PC-3 (cell line): ENCODE measurements around the gene ZKSCAN4. TPM values are rescaled to one million over a fixed set of nuclear protein-coding genes. Genes with fewer than 3 reads are reported as not detected.

Experiments
- ATAC-seq: fragments of 200-7000 bp; cut with Tn5 transposase; 2 replicates; pipeline ENCODE4 v1.9.1; 2020; ENCODE audit warnings: mild to moderate bottlenecking, moderate library complexity
- BruUV-seq: library from RNA; stranded (reverse); fragments of 400-500 nt; replicated peaks from 2 replicates; lab custom pipeline; 2021; lab: Mats Ljungman, UMichigan
- CTCF ChIA-PET: fragments of 300-600 bp; sonication (Branson Sonifier 250); formaldehyde crosslinking; loops from one replicate; lab custom pipeline; 2022; ENCODE audit warnings: antibody characterized with exemption; lab: Charles Lee
- POLR2A ChIA-PET: fragments of 300-600 bp; sonication (Branson Sonifier 250); formaldehyde crosslinking; loops from one replicate; lab custom pipeline; 2022; ENCODE audit warnings: antibody characterized with exemption; ENCODE audit not compliant: unreplicated experiment; lab: Charles Lee
- DNase-seq: peaks from one replicate; pipeline ENCODE4 v3.0.0-alpha.2; 2015
- H2AFZ ChIP-seq: fragments of 300-600 bp; sonication (generic); 2 replicates; pipeline ENCODE4 v1.6.0; 2016; ENCODE audit warnings: antibody characterized with exemption, low read length
- H3F3A ChIP-seq: fragments of 300-600 bp; sonication (generic); one replicate; pipeline ENCODE4 v1.6.0; 2017; ENCODE audit warnings: antibody characterized with exemption, low read length, control low read depth, mild to moderate bottlenecking; ENCODE audit not compliant: unreplicated experiment
- H3K27ac ChIP-seq: fragments of 300-600 bp; sonication (generic); 2 replicates; pipeline ENCODE4 v1.5.1; 2016; ENCODE audit warnings: mild to moderate bottlenecking, low read length
- H3K27me3 ChIP-seq: fragments of 300-600 bp; sonication (generic); 2 replicates; pipeline ENCODE4 v1.6.1; 2016; ENCODE audit warnings: low read length, mixed read lengths
- H3K36me3 ChIP-seq: fragments of 300-600 bp; sonication (generic); 2 replicates; pipeline ENCODE4 v1.6.1; 2016; ENCODE audit warnings: low read depth, mixed run types, low read length, mixed read lengths
- H3K4me1 ChIP-seq: fragments of 300-600 bp; sonication (generic); 2 replicates; pipeline ENCODE4 v1.5.1; 2016; ENCODE audit warnings: low read length; ENCODE audit not compliant: insufficient read depth
- H3K4me2 ChIP-seq: fragments of 300-600 bp; sonication (generic); 2 replicates; pipeline ENCODE4 v1.6.0; 2016; ENCODE audit warnings: low read length
- H3K4me3 ChIP-seq: fragments of 300-600 bp; sonication (generic); 2 replicates; pipeline ENCODE4 v1.5.1; 2016; ENCODE audit warnings: mild to moderate bottlenecking, low read length, mixed read lengths
- H3K79me2 ChIP-seq: fragments of 300-600 bp; sonication (generic); 2 replicates; pipeline ENCODE4 v1.6.1; 2017; ENCODE audit warnings: low read length, mixed read lengths
- H3K9ac ChIP-seq: fragments of 300-600 bp; sonication (generic); 2 replicates; pipeline ENCODE4 v1.6.0; 2016; ENCODE audit warnings: mild to moderate bottlenecking, low read length
- H3K9me2 ChIP-seq: fragments of 300-600 bp; sonication (generic); replicated peaks from 2 replicates; pipeline ENCODE4 v1.6.1; 2016; ENCODE audit warnings: mixed run types, low read length, mixed read lengths
- H3K9me3 ChIP-seq: fragments of 300-600 bp; sonication (generic); 2 replicates; pipeline ENCODE4 v1.6.1; 2016; ENCODE audit warnings: low read length, mixed read lengths
- H4K20me1 ChIP-seq: fragments of 300-600 bp; sonication (generic); 2 replicates; pipeline ENCODE4 v1.6.1; 2016; ENCODE audit warnings: low read length, mixed read lengths
- EZH2 ChIP-seq: fragments of 300-600 bp; sonication (generic); IDR thresholded peaks from one replicate; pipeline ENCODE4 v1.6.1; 2017; ENCODE audit warnings: antibody characterized with exemption, mild to moderate bottlenecking, low read length; ENCODE audit not compliant: unreplicated experiment
- EZH2phosphoT487 ChIP-seq: fragments of 300-600 bp; sonication (generic); IDR thresholded peaks from 2 replicates; pipeline ENCODE4 v1.6.1; 2018; ENCODE audit warnings: mild to moderate bottlenecking, antibody characterized with exemption, low read length, borderline replicate concordance
- intact Hi-C: fragments of 100-400 bp; cut with micrococcal nuclease; formaldehyde crosslinking; loops from 2 replicates; pipeline ENCODE4 v1.9.0; 2023
- total RNA-seq: library from RNA; depleted of rRNA; stranded (reverse); fragments of >200 nt; gene quantifications from 2 replicates; pipeline ENCODE4 v1.2.3, GENCODE V29; 2014
- TF ChIP-seq, protein P1 (sequence below): fragments of 300-600 bp; sonication (generic); conservative IDR thresholded peaks from 2 replicates; pipeline ENCODE4 v1.5.1; 2017; ENCODE audit warnings: antibody characterized with exemption, low read depth, mild to moderate bottlenecking, low read length

ZKSCAN4 gene
- total RNA-seq, 1 experiment from 2014 or later, result 2.3 TPM

DNA sequence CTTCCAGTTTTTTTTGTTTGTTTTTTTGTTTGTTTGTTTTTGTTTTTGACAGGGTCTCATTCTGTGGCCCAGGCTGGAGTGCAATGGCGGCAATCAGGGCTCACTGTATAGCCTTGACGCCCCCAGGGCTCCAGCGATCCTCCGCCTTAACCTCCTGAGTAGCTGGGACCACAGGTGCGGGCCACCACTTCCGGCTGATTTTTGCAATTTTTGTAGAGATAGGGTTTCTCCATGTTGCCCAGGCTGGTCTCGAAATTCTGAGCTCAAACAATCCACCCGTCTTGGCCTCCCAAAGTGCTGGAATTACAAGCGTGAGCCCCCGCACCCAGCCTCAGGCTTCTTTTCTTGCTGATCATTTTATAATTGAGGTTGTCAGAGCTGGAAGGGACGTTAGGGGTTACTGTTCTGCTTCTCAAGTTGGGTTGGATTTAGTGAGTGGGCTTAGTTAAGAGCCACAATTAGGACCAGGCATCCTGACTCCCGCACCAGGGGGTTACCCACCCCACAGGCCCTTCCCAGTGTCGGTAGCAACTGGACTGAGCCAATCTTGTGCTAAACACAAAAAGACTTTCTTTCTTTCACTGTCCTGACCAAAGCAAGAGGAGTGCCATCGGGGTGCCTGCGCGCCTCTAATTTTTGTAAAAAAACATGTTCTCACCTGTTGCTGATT is 40.1 kb downstream of the ZKSCAN4 start:
- Histone ChIP-seq H3K4me2 (peak overlapping the region; percentile 77), H2AFZ (peak overlapping the region; percentile 81), H3K79me2 (no peaks in the 10 kb centered on the region), H4K20me1 (no peaks in the 10 kb centered on the region), H3K9me3 (no peaks in the 10 kb centered on the region), H3K36me3 (no peaks in the 10 kb centered on the region), H3K9me2 (no peaks in the 10 kb centered on the region), H3K4me3 (peak overlapping the region; percentile 84), H3K27me3 (no peaks in the 10 kb centered on the region), H3K27ac (0 out of 2 replicates have a peak overlapping the region, but pooled peaks have one; percentile 7), H3K4me1 (peaks cover 9% of the 10 kb centered on the region), H3F3A (no peaks in the 10 kb centered on the region), H3K9ac (peak overlapping the region; percentile 38; the same call in 1 of the 2 replicates)
- BruUV-seq, result TSS peak; percentile 51
- CTCF ChIA-PET, result no interaction called here
- no peak for TF ChIP-seq EZH2
- TF ChIP-seq EZH2phosphoT487, result no peak
- TF ChIP-seq, protein P1, sequence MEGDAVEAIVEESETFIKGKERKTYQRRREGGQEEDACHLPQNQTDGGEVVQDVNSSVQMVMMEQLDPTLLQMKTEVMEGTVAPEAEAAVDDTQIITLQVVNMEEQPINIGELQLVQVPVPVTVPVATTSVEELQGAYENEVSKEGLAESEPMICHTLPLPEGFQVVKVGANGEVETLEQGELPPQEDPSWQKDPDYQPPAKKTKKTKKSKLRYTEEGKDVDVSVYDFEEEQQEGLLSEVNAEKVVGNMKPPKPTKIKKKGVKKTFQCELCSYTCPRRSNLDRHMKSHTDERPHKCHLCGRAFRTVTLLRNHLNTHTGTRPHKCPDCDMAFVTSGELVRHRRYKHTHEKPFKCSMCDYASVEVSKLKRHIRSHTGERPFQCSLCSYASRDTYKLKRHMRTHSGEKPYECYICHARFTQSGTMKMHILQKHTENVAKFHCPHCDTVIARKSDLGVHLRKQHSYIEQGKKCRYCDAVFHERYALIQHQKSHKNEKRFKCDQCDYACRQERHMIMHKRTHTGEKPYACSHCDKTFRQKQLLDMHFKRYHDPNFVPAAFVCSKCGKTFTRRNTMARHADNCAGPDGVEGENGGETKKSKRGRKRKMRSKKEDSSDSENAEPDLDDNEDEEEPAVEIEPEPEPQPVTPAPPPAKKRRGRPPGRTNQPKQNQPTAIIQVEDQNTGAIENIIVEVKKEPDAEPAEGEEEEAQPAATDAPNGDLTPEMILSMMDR, result no peak
- intact Hi-C loops, result loop anchor here (1.0 to 2.0 kb wide), 2 partner anchors 75 to 310 kb away; no protein-coding TSS in a partner anchor
- peak; percentile 18 for DNase-seq
- peak; percentile 51 for ATAC-seq
- POLR2A ChIA-PET, result no interaction called here

DNA sequence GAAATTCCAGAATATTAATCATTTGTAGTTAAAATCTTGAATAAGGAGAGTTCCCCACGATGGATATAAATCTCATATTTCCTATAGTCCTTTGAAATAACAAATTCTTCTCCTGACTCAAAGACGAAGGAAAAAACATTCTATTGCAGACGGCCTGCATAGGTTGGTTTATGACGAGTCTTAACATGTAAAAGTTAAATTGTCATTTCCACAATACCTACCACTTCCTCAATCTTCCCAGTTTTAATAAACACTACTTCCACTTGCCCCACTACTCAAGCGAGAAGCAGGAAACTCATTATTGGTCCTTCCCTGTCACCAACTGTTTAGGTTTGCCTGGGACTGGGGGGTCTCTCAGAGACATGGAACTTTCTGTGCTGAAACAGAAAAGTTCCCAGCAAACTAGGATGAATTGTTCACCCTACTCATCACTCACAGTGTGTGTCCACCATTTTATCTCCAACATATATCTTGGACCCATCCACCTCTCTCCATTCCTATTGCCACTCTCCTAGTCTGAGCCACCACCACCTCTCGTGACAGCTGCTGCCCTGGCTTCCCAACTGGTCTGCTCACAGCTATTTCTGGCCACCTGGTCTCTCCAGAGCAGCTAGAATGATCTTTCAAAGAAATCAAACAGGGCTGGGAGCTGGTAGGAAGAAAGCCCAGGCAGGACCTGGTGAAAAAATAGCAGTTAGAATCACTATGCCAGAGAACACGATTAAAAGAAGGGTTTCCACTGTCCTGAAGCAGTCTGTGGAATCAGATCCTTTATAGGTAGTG is 42.1 kb downstream of the ZKSCAN4 start:
- Histone ChIP-seq H3F3A (no peaks in the 10 kb centered on the region), H2AFZ (no peak overlapping the region), H4K20me1 (no peaks in the 10 kb centered on the region), H3K9me3 (no peaks in the 10 kb centered on the region), H3K27ac (no peak overlapping the region), H3K4me3 (no peak overlapping the region), H3K9ac (no peak overlapping the region), H3K27me3 (no peaks in the 10 kb centered on the region), H3K9me2 (no peaks in the 10 kb centered on the region), H3K79me2 (no peaks in the 10 kb centered on the region), H3K36me3 (no peaks in the 10 kb centered on the region), H3K4me1 (peaks cover 9% of the 10 kb centered on the region), H3K4me2 (no peak overlapping the region)
- ChIA-PET CTCF (no interaction called here), POLR2A (interaction anchor here (0.7 kb wide), 1 partner anchor 72 kb away, joined by 13 read pairs; no protein-coding TSS in a partner anchor)
- TF ChIP-seq, protein P1, result no peak
- TF ChIP-seq EZH2, result no peak
- TF ChIP-seq EZH2phosphoT487, result no peak
- BruUV-seq, result no TSS peak
- DNase-seq (no peak), ATAC-seq (no peak)
- intact Hi-C loops, result no loop called here
